Heart right ventricle (tissue), 16 donors: ENCODE results near the gene CHST5. TPM values are rescaled to one million over a fixed set of nuclear protein-coding genes. Genes with fewer than 3 reads are reported as not detected.

Experiments
- ATAC-seq, 8 donors: fragments of 200-7000 bp; cut with Tn5 transposase; one replicate each; pipeline ENCODE4 v1.9.1; 2020; ENCODE audit warnings: mild to moderate bottlenecking in 8 of 8, moderate library complexity in 8 of 8, moderate number of reproducible peaks in 1 of 8
- DNase-seq, 2 donors: peaks; one replicate each; pipeline ENCODE4 v3.0.0-alpha.2; 2020
- H3K27ac ChIP-seq, 10 donors: fragments of 200-600 bp; sonication (generic) in 2 of 10; one replicate each; pipeline versions ENCODE4 v1.5.0 to v1.8.0; 2020 to 2022; ENCODE audit warnings: mild to moderate bottlenecking in 3 of 10
- H3K27me3 ChIP-seq, 7 donors: fragments of 200-600 bp; one replicate each; pipeline ENCODE4 v1.8.0; 2021 to 2022; ENCODE audit warnings: mild to moderate bottlenecking in 2 of 7
- H3K36me3 ChIP-seq, 9 donors: fragments of 200-600 bp; sonication (generic) in 1 of 9; one replicate each; pipeline versions ENCODE4 v1.5.0 to v1.8.0; 2020 to 2022; ENCODE audit warnings: mild to moderate bottlenecking in 2 of 9
- H3K4me1 ChIP-seq, 9 donors: fragments of 200-600 bp; sonication (generic) in 1 of 9; one replicate each; pipeline versions ENCODE4 v1.5.0 to v1.8.0; 2020 to 2022; ENCODE audit warnings: mild to moderate bottlenecking in 4 of 9
- H3K4me3 ChIP-seq, 10 donors: fragments of 200-600 bp; sonication (generic) in 2 of 10; one replicate each; pipeline versions ENCODE4 v1.5.0 to v1.8.0; 2020 to 2022; ENCODE audit warnings: mild to moderate bottlenecking in 7 of 10, moderate library complexity in 2 of 10
- H3K9me3 ChIP-seq, 11 donors: fragments of 200-600 bp in 10 of 11; sonication (generic) in 2 of 11; one replicate each; pipeline versions ENCODE4 v1.5.0 to v1.8.0; 2013 to 2022; ENCODE audit warnings: mild to moderate bottlenecking in 2 of 11, control low read depth in 1 of 11, moderate library complexity in 1 of 11
- CTCF ChIP-seq, 9 donors: fragments of 200-600 bp; sonication (generic) in 2 of 9; IDR thresholded peaks; one replicate each; pipeline versions ENCODE4 v1.5.0 to v1.8.0; 2021 to 2022; ENCODE audit warnings: antibody characterized with exemption in 9 of 9, mild to moderate bottlenecking in 5 of 9, moderate library complexity in 1 of 9
- WGBS, 2 donors: extraction: QIAGEN DNeasy Blood & Tissue Kit; methylation state at CpG; one replicate each; pipeline ENCODE4 v1.1.7; 2013; ENCODE audit warnings: inconsistent platforms in 1 of 2; 5-methylcytosine and 5-hydroxymethylcytosine counted together
- intact Hi-C, 10 donors: fragments of 100-400 bp; cut with DNase I; formaldehyde crosslinking; loops; one replicate each; pipeline versions ENCODE4 v1.11.1 to v1.14.2; 2022
- polyA plus RNA-seq, 2 donors: library from polyadenylated mRNA; stranded (reverse); fragments of 200-250 nt; gene quantifications; one replicate each; pipeline ENCODE4 v1.2.3, GENCODE V29; 2013
- total RNA-seq, 10 donors: library from RNA; stranded (reverse); fragmentation: NEBNext Ultra II Directional in 3 of 10; extraction: Animal tissue kit (Norgen Biotek cat#: 25700) in 3 of 10; gene quantifications; one replicate each; pipeline versions ENCODE4 v1.2.1 to v1.2.4, GENCODE V29; 2021 to 2023
- donor health status: Arrhythmogenic right ventricular cardiomyopathy.
- donor health status: ischemic (EF 13 %, LVEDD 7.1; RV severe dilation, severe dysfunction).
- donor health status: healthy with polysubstance abuse.
- donor health status: DM: no; HTN: yes; CAD: no.
- donor health status: DM: no; HTN: no; CAD: no.
- donor health status: ischemic (EF 25% LVEDD 6.9; RV normal size, moderate dysfunction).
- donor health status: ischemic (EF 25% LVEDD 5.7; RV mildly dilated, moderate dysfunction).
- donor health status: healthy.
- donor health status: DM: yes; HTN: yes; CAD: no.
- donor health status: Ischemic cardiomyopathy.
- donor health status: ischemic (EF 35%, LVEDD 5.7; RV mildly dilated, moderate dysfunction).
- donor health status: nonischemic (EF 11% LVEDD 7.7; RV severe dilation, severe dysfunction).
- donor health status: DM: yes; HTN: yes; CAD: no.
- donor health status: PGD.
- donor health status: ischemic (EF 29% LVEDD 5.4; RV normal size, mild dysfunction).
- donor health status: nonischemic (EF 23%, LVEDD 6.1; RV moderate dilation, normal function).

Gene CHST5
- total and polyA plus RNA-seq, 12 donors: 0.08 to 1.4 (median 0.48) TPM; not detected in 1

GRCh38 chr16:75486676-75487313, 49.1 kb downstream of the CHST5 start:
- TF ChIP-seq CTCF (IDR thresholded peaks at IDR 0.05): no peak
- ATAC-seq (no peak), DNase-seq (no peak)
- 83 to 84% methylated on average over 2 of the region's 2 CpGs for WGBS, 2 donors
- intact Hi-C loops: no loop called here
- no peak overlapping the region for H3K27ac ChIP-seq
- peaks cover 0 to 2% (median 0%) of the 10 kb centered on the region in 7 donors for H3K27me3 ChIP-seq
- H3K4me1 ChIP-seq: no peaks in the 10 kb centered on the region
- H3K36me3 ChIP-seq: no peaks in the 10 kb centered on the region
- no peak overlapping the region for H3K4me3 ChIP-seq
- H3K9me3 ChIP-seq: no peaks in the 10 kb centered on the region

GRCh38 chr16:75486014-75486675, 49.8 kb downstream of the CHST5 start:
- TF ChIP-seq CTCF (IDR thresholded peaks at IDR 0.05): no peak
- Histone ChIP-seq H3K27ac (no peak overlapping the region), H3K4me3 (no peak overlapping the region), H3K36me3 (no peaks in the 10 kb centered on the region), H3K9me3 (no peaks in the 10 kb centered on the region), H3K4me1 (no peaks in the 10 kb centered on the region), H3K27me3 (no peaks in the 10 kb centered on the region)
- no peak for ATAC-seq
- intact Hi-C loops: no loop called here
- DNase-seq: no peak
- 87 to 89% methylated on average over 9 of the region's 9 CpGs for WGBS, 2 donors

- Histone ChIP-seq H3K27ac (no peak overlapping the region), H3K4me3 (no peak overlapping the region), H3K4me1 (no peaks in the 10 kb centered on the region), H3K9me3 (no peaks in the 10 kb centered on the region), H3K27me3 (no peaks in the 10 kb centered on the region), H3K36me3 (no peaks in the 10 kb centered on the region)
- 85 to 92% methylated on average over 7 of the region's 7 CpGs for WGBS, 2 donors
- intact Hi-C loops: no loop called here
- ATAC-seq: no peak
- no peak for DNase-seq
- no peak for TF ChIP-seq CTCF (IDR thresholded peaks at IDR 0.05)
Measured at GRCh38 chr16:75485230-75486013, 50.5 kb downstream of the CHST5 start.

- Histone ChIP-seq H3K36me3 (no peaks in the 10 kb centered on the region), H3K9me3 (no peaks in the 10 kb centered on the region), H3K27ac (no peak overlapping the region), H3K27me3 (no peaks in the 10 kb centered on the region), H3K4me1 (no peaks in the 10 kb centered on the region), H3K4me3 (no peak overlapping the region)
- intact Hi-C loops: no loop called here
- DNase-seq: no peak
- ATAC-seq: no peak
- TF ChIP-seq CTCF (IDR thresholded peaks at IDR 0.05): no peak
- WGBS, 2 donors: 88 to 89% methylated on average over 2 of the region's 2 CpGs
Measured at GRCh38 chr16:75483222-75483621, 52.7 kb downstream of the CHST5 start.
